GM19452 (cell line): ENCODE results near the gene BRWD1.
"Not testable (repeated sequence)": the region's sequence is repeated elsewhere in the genome, so short reads cannot be mapped to it uniquely, and the experiment has no call there.

Source experiments
- ATAC-seq: cut with Tn5 transposase; IDR thresholded peaks from one replicate; pipeline ENCODE4 v1.9.1; 2021; ENCODE audit not compliant: unreplicated experiment

BRWD1 gene

DNA sequence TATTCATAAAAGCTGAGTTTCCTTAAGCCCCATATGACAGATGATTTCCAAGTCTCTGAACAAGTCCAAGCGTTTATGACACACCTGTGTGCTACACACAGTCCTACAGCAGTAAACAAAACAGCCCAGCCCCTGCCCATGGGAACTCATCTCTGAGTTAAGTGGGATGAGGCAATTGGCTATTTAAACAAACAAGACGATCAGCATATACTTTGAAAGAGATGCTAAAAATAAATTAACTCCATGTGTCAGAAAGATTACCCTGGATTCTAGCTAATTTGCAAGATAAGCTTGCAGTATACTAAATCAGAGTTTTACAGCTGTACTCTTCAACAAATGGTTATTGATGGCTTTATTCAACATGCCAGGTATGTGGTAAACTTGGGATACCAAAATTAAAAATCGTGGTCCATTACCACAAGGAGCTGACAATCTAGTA, 137.1 kb downstream of the BRWD1 start:
- no peak for ATAC-seq

DNA sequence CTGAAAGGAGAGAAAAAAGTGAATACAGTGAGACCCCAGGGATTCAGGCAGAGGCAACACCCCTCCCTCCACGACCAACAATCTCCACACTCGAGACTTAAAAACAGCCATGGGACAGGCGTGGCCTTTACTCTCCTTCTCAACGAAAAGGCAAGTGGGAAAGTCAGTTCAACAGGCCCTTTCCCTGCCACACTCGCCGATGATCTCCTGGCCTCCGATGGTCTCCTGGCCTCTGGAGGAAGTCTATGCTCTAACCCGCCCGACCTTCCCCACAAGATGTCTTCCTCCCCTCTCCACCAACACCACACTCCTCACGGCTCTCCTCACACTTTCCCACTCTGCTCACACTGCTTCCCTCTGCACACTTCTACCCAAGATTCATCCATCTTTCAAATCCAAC, 137.8 kb downstream of the BRWD1 start:
- no peak for ATAC-seq

DNA sequence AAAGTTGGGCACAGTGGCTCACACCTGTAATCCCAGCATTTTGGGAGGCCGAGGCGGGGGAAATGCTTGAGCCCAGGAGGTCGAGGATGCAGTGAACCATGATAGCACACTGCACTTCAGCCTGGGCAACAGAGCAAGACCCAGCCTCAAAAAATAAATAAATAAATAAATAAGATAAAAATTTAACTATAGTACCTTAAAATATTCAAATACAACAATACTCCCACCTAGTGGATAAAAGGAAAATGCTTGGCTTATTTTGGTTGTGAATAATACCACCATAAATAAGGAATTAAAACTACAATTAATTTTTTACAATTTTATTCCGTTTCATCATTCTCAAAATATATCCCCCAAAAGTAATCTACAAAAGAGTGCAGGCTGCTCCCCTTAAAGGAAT, 138.3 kb downstream of the BRWD1 start:
- no peak for ATAC-seq

DNA sequence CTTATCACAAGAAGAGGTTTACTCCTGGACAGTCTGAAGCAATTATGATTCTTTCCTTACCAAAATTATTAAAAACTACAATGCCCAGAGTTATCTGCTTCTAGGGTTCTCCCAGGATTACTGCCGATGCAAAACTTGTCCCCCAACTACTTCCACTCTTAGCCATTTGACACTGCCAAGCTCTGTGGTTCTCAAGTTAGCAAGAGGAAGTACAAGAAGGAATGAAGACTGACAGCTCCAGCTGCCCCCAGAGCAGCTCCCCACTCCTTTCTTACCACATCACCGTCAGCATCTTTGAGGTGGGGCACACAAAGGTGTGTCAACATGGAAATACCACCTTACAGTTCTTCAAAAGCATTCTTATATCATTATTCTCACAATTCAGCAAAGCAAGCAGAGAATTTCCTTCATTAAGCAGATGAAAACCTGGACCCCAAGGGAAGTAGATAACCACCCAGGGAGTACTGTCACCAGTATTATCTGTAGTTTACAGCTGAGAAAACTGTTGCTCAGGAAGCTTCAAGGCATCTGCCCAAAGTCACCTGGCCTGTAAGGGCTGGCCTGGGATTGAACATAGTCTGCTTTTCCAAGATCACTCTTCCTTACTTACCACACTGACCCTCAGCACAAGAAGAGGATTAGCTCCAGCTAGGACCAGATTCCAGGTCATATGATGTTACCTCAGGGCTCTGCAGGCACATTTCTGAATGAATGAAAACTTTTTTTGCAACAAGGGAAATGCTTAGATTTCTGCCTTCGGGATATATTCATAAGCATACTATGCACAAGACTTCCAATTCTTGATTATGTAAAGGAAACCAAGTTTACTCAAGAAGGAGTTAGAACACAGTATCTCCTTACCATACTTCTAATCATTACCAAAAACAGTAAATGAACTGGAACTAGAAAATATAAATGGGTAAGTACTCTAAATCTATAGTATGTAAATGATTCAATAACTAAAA, 139.4 kb downstream of the BRWD1 start:
- no peak for ATAC-seq

DNA sequence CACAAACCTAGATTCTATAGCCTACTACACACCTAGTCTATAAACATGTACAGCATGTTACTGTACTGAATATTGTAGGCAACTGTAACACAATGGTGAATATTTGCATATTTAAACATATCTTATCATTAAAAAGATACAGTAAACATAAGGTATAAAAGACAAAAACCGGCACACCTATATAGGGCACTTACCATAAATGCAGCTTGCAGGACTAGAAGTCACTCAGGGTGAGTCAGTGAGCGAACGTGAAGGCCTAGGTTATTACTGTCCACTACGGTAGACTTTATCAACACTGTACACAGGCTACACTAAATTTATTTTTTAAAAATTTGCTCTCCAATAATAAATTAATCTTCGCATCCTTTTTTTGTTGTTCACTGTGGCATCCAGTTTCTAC, 143.5 kb downstream of the BRWD1 start:
- ATAC-seq: no peak

DNA sequence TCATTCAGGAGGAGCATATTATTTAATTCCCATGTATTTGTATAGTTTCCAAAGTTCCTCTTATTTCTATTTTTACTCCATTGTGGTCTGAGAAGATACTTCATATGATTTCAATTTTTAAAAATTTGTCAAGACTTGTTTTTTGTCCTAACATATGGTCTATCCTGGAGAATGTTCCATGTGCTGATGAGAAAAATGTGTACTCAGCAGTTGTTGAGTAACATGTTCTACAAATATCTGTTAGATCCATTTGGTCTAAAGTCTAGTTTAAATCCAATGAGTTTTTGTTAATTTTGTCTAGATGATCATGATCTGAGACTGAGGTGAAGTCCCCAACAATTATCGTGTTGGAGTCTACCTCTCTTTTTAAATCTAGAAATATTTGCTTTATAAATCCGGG, 144.6 kb downstream of the BRWD1 start:
- ATAC-seq: no peak

DNA sequence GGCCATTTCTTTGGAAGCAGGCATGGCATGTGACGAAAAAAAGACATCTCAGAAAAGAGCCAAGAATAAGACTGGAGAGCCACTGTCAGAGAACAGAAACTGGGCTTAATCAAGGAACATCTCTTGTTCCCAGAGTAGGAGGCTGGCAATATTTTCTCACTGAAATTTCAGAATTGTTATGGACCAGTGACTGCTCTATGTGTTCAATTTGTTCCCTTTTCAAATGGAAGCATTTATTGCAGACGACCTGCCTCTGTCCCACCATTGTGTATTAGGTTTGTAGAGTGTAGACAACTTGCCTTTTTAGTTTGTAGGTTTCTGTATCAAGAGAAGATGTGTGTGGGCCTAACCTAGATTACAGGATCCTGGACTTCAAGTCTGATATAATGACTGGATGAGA, 148.9 kb downstream of the BRWD1 start:
- no peak for ATAC-seq

DNA sequence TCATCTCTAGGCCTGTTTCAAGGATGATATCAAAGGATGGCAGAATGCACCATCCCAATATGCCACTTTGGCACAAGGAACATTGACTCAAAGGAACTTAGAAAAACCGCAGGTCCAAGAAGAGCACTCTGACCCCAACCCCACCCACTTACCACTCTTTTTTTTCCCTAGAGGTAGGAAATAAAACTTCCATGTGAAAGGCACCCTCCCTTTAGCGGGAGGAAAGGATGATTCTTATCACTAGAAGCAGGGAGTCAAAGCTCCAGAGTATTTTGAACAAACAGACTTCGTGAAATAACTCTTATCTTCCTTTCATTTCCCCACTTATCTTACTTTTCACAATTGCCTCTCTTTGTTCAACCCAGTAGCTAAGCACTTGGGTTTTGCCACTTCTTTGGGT, 152.4 kb downstream of the BRWD1 start:
- no peak for ATAC-seq

DNA sequence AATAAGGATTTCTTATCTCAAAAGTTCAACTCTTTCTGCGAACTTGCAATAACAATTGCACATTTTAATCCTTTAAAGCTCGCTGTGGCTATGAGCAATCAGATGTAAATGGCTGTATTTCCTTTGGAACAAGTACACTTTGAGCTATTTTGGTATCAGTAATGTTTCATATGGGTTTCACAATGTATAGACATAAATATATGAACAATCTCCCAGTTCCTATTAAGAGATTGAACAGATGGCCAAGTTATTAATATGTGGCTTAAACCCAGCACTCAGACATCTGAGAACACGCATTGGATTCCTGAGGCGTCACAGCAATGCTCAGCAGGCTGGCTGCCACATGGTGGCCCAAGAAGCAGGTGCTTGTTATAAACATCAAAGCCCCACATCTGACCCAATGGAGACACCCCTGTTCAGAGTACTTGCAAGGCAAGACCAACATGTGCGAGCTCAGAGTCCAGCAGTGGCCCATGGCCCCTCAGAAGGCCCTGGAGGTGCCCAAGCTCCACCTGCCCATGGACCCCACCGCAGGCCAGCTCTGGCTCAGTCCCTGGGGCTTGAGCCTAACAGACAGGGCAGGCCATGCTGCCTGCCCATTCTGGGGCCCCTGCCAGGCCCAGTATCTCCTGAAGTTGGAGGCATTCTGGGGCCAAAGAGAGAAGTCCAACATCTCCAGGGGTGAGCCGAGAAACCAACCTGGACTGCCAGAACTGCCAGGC, 153.9 kb downstream of the BRWD1 start:
- ATAC-seq: no peak

DNA sequence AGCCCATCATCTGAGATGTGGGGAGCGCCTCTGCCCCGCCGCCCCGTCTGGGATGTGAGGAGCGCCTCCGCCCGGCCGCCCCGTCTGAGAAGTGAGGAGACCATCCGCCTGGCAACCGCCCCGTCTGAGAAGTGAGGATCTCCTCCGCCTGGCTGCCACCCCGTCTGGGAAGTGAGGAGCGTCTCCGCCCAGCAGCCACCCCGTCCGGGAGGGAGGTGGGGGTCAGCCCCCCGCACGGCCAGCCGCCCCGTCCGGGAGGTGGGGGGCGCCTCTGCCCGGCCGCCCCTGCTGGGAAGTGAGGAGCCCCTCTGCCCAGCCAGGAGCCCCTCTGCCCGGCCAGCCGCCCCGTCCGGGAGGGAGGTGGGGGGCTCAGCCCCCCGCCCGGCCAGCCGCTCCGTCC, 156.2 kb downstream of the BRWD1 start:
- ATAC-seq: not testable (repeated sequence)

DNA sequence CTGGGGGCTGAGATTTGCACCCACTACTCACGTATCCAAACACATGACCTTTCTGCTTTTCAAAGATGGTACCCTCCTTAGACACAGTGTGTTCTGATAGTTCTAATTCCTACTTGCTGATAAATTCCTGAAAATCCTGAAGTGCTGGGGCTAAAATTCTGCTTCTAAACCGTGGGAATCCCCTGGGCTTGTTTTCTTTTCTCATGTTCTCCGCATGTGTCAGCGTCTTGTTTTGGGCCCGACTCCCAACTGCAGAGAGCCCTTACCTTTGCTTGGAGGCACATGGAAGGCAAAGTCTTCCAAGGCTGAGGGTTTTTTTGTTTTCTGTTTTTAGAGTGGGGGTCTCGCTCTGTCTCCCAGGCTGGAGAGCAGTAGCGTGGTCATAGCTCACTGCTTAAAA, 157.4 kb downstream of the BRWD1 start:
- no peak for ATAC-seq

DNA sequence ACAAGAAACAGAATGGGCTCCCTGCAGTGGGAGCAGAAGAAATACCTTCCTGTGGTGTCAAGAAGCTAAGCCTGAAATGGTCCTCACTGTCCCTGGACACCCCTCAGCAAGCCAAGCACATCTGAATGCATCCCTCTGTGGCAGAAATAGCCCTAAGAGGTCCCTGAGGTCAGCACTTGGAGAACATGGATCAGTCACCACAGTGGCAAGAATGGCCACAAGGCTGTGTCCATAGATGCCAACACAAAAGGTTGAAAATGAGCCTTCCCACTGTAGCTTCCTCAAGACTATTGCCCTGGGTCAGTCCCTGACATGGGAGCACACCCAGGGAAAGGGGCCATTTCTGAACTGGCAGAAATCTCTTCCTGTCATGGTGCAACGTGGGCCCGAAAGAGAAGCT, 157.9 kb downstream of the BRWD1 start:
- no peak for ATAC-seq

DNA sequence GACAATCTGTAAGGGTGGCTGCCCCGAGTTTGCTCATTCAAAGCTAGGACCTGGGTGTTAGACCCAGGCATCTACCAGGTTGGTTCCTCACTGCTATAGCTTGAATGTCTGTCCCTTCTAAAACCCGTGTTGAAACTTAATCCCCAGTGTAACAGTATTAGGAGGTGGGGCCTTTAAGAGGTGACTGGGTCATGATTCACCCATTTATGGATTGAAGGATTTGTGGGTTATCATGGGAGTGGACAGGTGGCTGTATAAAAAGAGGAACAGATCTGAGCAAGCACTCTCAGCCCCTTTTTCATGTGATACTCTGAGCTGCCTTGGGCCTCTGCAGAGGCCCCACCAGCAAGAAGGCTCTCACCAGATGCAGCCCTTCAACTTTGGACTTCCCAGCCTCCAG, 159.6 kb downstream of the BRWD1 start:
- ATAC-seq: no peak

DNA sequence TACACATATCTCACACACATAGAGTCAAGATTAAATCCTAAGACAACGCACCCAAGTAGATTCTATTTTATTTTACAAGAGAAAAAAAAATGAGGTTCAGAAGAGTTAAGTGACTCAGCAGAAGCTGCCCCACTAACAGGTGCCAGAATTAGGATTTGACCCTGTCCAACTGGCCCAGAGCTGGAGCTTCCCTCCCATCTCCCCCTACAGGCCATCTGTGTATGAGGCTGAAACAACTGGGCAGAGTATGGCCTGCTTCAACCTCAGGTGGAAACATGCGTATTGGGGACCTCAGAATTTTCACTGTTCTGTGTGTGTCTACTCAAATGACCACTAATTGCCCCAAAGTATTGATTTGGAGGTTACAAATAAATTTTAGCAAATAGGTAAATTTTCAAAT, 160.1 kb downstream of the BRWD1 start:
- ATAC-seq: no peak

DNA sequence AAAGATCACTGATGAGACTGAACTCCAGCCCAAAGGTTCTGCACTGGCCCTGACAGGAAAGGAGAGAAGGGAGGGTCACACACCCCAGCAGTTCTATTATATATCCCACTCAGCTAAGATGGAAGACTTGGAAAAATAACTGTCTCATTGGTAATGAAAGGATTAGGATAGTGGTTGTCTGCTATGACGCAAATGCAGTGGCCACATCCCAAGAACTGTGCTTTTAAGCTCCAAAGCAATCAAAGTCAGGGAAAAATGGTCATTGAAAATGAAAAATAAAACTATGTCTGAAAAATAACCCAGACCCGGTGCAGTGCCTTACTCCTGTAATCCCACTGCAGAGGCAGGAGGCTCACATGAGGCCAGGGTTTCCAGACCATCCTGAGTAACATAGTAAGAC, 161.2 kb downstream of the BRWD1 start:
- no peak for ATAC-seq

DNA sequence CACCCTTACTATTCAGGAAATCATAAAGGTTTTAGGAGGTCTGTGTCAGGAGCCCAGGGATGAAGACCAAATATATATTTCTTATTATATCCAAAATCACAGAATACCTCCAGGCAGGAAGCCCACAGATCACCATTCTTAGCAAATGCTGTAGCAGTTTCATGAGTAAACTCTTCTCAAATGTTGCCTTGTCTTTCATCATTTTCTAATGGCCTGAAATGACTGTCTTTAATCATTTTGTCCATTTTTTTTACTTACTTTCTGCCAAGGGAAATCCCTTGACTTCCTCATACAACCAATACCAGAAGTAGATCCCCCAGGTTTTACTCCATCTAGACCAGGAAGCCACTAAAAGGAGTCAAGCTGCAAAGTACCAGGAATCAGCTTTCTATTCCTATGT, 162.6 kb downstream of the BRWD1 start:
- ATAC-seq: no peak

DNA sequence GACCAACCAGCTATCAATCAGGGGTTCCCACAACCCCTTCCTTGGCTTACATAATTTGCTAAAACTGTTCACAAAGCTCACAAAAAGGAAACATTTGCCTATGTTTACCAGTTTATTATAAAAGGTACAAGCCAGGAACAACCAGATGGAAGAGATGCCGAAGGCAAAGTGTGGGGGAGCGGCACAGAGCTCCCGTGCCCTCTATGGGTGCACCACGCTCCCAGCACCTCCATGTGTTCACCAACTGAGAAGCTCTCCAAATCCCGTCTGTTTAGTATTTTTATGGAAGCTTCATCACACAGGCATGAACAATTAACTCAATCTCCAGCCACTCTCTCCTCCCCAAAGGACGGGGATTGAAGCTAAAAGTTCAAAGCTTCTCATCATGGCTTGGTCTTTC, 163.1 kb downstream of the BRWD1 start:
- no peak for ATAC-seq

DNA sequence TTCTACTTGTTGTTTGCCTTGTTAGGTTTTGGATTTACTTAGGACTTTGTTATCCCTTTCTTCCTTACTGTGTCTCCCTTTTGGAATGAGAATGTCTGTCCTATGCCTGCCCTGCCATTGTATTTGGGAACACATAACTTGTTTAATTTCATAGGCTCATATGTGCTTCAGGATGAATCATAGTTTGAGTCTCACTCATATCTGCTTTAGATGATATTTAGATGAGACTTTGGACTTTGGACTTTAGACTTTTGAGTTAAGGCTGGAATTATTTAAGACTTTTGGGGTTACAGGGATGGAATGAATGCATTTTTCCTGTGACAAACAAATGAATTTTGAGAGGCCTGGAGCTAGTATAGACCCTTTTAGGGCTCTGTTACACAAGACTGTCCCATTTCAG, 163.6 kb downstream of the BRWD1 start:
- ATAC-seq: no peak

DNA sequence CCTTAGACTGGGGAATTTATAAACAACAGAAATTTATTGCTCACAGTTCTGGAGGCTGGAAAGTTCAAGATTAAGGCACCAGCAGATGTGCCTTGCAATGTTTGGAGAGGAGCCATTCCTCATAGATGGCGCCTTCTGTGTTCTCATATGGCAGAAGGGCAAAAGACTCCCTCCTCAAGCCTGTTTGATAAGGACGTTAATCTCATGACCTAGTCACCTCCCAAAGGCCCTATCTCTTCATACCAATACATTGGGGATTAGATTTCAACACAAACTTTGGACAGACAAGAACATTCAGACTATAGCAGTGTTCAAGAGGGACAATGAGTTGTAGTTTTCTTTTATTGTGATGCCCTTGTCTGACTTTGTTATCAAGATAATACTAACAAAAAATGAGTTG, 164.5 kb downstream of the BRWD1 start:
- ATAC-seq: no peak

DNA sequence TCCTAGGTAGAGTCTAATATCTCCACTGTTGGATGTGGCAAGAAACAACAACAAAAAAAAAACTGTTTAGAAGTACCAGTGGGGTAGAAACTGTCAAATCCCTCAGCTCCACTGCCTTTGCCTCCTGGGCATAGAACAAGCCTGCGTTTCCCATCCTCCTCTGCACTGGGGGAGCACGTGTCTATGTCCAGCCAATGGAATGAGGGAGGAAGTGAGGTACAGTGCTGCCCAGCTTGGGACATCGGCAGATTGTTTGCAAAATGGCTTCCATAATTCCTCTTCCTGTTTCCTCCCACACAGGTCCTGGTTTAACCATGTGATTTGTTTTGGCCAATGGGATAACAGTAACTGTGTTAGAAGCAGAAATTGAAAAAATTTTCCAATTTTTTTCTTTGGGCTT, 169.2 kb downstream of the BRWD1 start:
- ATAC-seq: no peak

DNA sequence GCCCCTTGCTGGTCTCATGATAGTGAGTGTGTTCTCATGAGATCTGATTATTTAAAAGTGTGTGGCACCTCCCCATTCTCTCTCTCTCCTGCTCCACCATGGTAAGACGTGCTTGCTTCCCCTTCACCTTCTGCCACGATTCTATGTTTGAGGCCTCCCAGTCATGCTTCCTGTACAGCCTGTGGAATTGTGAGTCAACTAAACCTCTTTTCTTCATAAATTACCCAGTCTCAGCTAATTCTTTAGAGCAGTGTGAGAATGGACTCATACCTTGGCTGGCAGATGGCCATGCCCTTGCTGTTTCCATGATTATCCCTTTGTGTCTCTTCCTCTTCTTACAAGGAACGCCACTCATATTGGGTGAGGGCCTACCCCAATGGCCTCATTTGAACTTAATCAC, 170.5 kb downstream of the BRWD1 start:
- no peak for ATAC-seq

DNA sequence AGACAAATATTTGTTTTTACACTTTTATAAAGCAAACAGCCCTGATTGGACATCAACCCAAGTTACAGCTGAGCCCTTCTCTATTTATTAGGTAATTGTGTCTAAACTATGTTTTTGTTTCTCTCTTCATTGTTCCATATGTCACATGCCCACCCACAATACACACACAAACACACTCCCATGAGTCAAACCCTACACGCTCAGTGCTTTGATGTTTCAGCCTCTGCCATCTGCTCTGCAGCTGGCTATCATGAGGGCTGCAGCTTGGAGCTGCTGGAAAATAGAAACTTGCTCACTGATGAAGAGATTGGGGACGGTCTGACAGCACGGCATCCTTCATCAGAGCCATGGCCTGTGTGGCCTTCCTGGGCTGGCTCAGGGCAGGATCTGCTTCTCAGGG, 171.9 kb downstream of the BRWD1 start:
- ATAC-seq: no peak
